GM18858 (cell line): ENCODE results near the gene QRFP.
"Not testable (repeated sequence)": the region's sequence is repeated elsewhere in the genome, so short reads cannot be mapped to it uniquely, and the experiment has no call there.

Source experiments
- ATAC-seq: cut with Tn5 transposase; IDR thresholded peaks from one replicate; pipeline ENCODE4 v1.9.1; 2021; ENCODE audit not compliant: unreplicated experiment

The QRFP gene

DNA sequence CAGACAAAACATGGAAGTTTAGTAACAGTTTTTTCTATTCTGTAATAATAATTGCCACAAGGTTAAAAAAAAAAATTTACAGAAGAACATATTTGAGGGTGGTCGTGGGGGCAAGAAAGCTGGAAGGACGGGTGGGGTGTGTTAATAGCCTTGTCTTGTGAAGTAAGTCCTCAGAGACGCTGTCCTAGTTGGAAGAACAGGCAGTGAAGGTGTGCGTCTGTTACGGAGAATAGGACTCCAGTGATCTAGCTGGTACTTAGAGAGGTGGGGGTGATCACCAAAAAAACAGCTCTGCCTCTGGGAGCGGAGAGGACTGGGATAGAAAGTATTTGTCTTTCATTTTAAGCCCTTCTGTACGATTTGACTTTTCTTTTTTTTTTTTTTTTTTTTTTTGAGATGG, 43.8 kb downstream of the QRFP start:
- no peak for ATAC-seq

DNA sequence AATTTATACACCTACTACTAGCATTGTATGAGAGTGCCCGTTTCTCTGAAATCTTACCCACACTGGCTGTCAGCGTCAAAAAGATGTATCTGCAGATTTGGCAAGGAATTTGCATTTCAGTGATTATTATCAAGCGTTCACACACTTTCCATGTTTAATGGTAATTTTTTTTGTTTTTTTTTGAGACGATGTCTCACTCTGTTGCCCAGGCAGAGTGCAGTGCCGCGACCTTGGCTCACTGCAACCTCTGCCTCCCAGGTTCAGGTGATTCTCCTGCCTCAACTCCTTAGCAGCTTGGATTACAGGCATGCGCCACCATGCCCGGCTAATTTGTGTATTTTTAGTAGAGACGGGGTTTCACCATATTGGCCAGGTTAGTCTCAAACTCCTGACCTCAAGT, 47.3 kb downstream of the QRFP start:
- no peak for ATAC-seq

DNA sequence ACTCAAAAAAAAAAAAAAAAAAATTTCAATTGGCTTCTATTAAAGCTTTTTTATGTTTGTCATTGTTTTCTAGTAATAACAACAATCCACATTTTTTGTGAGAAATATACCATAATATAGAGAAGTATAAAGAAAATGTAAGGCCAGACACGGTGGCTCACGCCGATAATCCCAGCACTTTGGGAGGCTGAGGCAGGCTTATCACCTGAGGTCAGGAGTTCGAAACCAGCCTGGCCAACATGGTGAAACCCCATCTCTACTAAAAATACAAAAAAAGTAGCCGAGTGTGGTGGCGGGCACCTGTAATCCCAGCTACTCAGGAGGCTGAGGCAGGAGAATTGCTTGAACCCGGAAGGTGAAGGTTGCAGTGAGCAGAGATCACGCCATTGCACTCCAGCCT, 48.1 kb downstream of the QRFP start:
- not testable (repeated sequence) for ATAC-seq

DNA sequence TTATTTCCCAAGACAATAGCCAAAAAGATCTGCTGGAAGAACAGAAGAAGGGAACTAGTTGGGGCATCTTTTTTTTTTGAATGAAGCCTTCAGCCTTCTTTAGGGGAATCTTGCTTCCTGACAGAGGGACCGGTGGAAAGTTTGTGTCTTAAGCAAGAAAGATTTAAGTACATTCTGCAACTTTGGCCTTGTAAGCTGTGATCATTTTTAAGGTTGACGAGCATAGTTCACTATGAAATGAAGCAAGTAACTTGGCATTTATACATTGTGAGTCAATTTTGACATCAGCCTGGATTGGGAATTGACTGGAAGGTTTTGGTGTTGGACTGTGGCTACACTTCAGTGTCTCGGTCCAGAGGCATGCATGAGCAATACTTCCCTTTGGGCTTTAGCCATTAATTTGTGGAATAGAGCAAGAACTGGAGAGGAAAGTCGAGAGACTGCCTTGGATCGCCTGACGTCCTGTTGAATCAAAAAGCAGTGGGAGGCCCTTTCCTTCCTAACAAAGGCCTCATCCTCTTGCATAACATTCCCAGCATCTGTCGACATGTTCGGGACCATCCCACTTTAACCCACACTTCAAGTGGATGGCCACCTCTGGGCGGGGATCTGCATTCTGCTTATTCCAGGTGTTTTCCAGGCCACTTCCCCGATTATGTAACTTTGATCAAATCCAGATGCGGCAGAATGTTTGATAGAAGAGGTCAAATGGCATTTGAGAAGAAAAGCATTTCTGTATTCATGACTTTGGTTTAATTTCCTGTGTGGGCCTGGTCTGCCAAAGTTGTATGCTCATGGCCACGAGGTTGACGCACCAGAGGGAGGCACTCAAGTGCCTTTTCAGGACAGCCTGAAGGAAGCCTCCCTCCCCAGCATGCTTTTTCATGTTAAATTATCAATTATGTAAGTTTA, 49.0 kb downstream of the QRFP start:
- no peak for ATAC-seq

GRCh38 chr9:130846487-130847305, 49.9 kb downstream of the QRFP start:
- no peak for ATAC-seq

DNA sequence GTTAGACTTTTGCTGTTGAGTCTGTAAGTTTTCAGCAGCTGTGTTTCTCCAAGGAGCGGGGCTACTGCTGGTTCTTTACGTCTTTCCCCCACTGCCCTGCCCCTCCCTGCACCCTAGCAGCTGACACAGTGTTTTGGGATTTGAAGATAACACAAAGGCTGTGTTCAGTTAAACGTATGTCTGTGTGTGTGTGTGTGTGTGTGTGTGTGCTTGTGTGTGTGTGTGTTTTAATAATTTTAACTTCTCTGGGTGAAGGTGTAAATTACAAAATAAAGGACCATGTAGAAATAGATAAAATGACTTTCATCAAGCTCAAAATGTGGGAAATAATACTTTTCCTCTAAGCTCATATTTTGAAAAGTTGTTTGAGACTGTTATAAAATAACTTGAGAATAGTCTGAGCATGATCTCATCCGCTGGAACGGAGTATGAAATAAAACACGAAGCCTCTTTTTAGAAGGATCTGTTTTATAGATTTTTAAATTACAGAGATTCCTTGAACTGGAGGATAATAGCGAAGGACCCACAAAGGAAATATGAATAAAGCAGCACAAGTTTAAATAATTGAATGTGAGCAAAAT, 50.6 kb downstream of the QRFP start:
- no peak for ATAC-seq

DNA sequence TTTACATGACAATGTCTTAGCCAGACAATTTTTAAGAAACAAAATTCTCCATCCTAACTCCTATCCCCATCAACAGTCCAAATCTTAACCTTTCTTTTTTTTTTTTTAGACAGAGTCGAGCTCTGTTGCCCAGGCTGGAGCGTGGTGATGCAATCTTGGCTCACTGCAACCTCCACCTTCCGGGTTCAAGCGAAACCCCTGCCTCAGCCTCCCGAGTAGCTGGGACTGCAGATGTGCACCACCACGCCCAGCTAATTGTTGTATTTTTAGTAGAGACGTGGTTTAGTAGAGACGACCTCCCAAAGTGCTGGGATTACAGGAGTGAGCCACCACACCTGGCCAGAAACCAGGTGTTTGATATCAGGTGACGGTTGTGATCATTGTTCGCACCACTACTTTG, 51.4 kb downstream of the QRFP start:
- ATAC-seq: no peak

- no peak for ATAC-seq
Measured at GRCh38 chr9:130844044-130844451, 52.6 kb downstream of the QRFP start.

GRCh38 chr9:130843049-130843908, 53.3 kb downstream of the QRFP start:
- ATAC-seq: no peak
